ENCODE results near the gene IL3. TPM values are rescaled to one million over a fixed set of nuclear protein-coding genes. Genes with fewer than 3 reads are reported as not detected.

Gene IL3
- total RNA-seq, 1 donor from 2014 or later, result not detected

GRCh38 chr5:132082329-132083023 lies 22.0 kb downstream of the IL3 start:
- ATAC-seq, result no peak
- intact Hi-C loops (cut with DNase I), result no loop called here
- no peak for DNase-seq (ENCODE audit: low spot score)

GRCh38 chr5:132083071-132083678 lies 22.7 kb downstream of the IL3 start:
- DNase-seq (ENCODE audit: low spot score), result no peak
- no peak for ATAC-seq
- intact Hi-C loops (cut with DNase I), result no loop called here

GRCh38 chr5:132085686-132086085 lies 25.2 kb downstream of the IL3 start:
- no peak for ATAC-seq
- intact Hi-C loops (cut with DNase I), result no loop called here
- DNase-seq (ENCODE audit: low spot score), result no peak

GRCh38 chr5:132086277-132086794 lies 25.9 kb downstream of the IL3 start:
- ATAC-seq (no peak), DNase-seq (ENCODE audit: low spot score) (no peak)
- intact Hi-C loops (cut with DNase I), result no loop called here

- no peak for ATAC-seq
- intact Hi-C loops (cut with DNase I), result no loop called here
- no peak for DNase-seq (ENCODE audit: low spot score)
Measured at GRCh38 chr5:132087176-132087575, 26.7 kb downstream of the IL3 start.

- intact Hi-C loops (cut with DNase I), result no loop called here
- DNase-seq (ENCODE audit: low spot score) (no peak), ATAC-seq (no peak)
Measured at GRCh38 chr5:132087661-132088060, 27.2 kb downstream of the IL3 start.

GRCh38 chr5:132089363-132089762 lies 28.9 kb downstream of the IL3 start:
- DNase-seq (ENCODE audit: low spot score) (no peak), ATAC-seq (no peak)
- intact Hi-C loops (cut with DNase I), result no loop called here

- ATAC-seq (no peak), DNase-seq (ENCODE audit: low spot score) (no peak)
- intact Hi-C loops (cut with DNase I), result no loop called here
Measured at GRCh38 chr5:132090107-132090506, 29.7 kb downstream of the IL3 start.

GRCh38 chr5:132093271-132093670 lies 32.8 kb downstream of the IL3 start:
- ATAC-seq (no peak), DNase-seq (ENCODE audit: low spot score) (no peak)
- intact Hi-C loops (cut with DNase I), result no loop called here

- no peak for ATAC-seq
- DNase-seq (ENCODE audit: low spot score), result no peak
Measured at GRCh38 chr5:132094393-132095076, 34.1 kb downstream of the IL3 start.

GRCh38 chr5:132095077-132095410 lies 34.6 kb downstream of the IL3 start:
- no peak for DNase-seq (ENCODE audit: low spot score)
- ATAC-seq, result no peak
- intact Hi-C loops (cut with DNase I), result no loop called here

More at GRCh38 chr5:132094393-132095076, 34.1 kb downstream of the IL3 start:
- intact Hi-C loops (cut with DNase I), result no loop called here

- intact Hi-C loops (cut with DNase I), result no loop called here
- DNase-seq (ENCODE audit: low spot score) (no peak), ATAC-seq (no peak)
Measured at GRCh38 chr5:132095424-132095972, 35.0 kb downstream of the IL3 start.

- no peak for ATAC-seq
- DNase-seq (ENCODE audit: low spot score), result no peak
- intact Hi-C loops (cut with DNase I), result no loop called here
Measured at GRCh38 chr5:132096904-132097303, 36.4 kb downstream of the IL3 start.

- DNase-seq (ENCODE audit: low spot score), result no peak
- no peak for ATAC-seq
- intact Hi-C loops (cut with DNase I), result no loop called here
Measured at GRCh38 chr5:132098151-132098594, 37.7 kb downstream of the IL3 start.

- intact Hi-C loops (cut with DNase I), result no loop called here
- no peak for DNase-seq (ENCODE audit: low spot score)
- no peak for ATAC-seq
Measured at GRCh38 chr5:132098621-132099020, 38.2 kb downstream of the IL3 start.

GRCh38 chr5:132099076-132099748 lies 38.8 kb downstream of the IL3 start:
- intact Hi-C loops (cut with DNase I), result no loop called here
- no peak for ATAC-seq
- DNase-seq (ENCODE audit: low spot score), result no peak

- DNase-seq (ENCODE audit: low spot score) (no peak), ATAC-seq (no peak)
- intact Hi-C loops (cut with DNase I), result no loop called here
Measured at GRCh38 chr5:132099905-132100304, 39.5 kb downstream of the IL3 start.

GRCh38 chr5:132100672-132101261 lies 40.3 kb downstream of the IL3 start:
- intact Hi-C loops (cut with DNase I), result no loop called here
- no peak for ATAC-seq

GRCh38 chr5:132101385-132101880 lies 41.0 kb downstream of the IL3 start:
- DNase-seq (ENCODE audit: low spot score), result no peak
- ATAC-seq, result no peak
- intact Hi-C loops (cut with DNase I), result no loop called here

More at GRCh38 chr5:132100672-132101261, 40.3 kb downstream of the IL3 start:
- no peak for DNase-seq (ENCODE audit: low spot score)
